HG02571 (cell line): Measurements from ENCODE around the gene CTSC.

Source experiments
- ATAC-seq: cut with Tn5 transposase; IDR thresholded peaks from one replicate; pipeline ENCODE4 v1.9.1; 2021; ENCODE audit warnings: mild to moderate bottlenecking, moderate library complexity; ENCODE audit not compliant: unreplicated experiment

CTSC gene

GRCh38 chr11:88320149-88320559 is 17.4 kb downstream of the CTSC start:
- no peak for ATAC-seq

GRCh38 chr11:88318017-88318416 is 19.5 kb downstream of the CTSC start:
- ATAC-seq, result no peak

GRCh38 chr11:88317536-88317935 is 20.0 kb downstream of the CTSC start:
- no peak for ATAC-seq

- no peak for ATAC-seq
These were observed 21.5 kb downstream of the CTSC start for GRCh38 chr11:88315981-88316441.

GRCh38 chr11:88315015-88315414 is 22.5 kb downstream of the CTSC start:
- ATAC-seq, result no peak

- no peak for ATAC-seq
These were observed 24.1 kb downstream of the CTSC start for GRCh38 chr11:88313441-88313840.

- no peak for ATAC-seq
These were observed 24.9 kb downstream of the CTSC start for GRCh38 chr11:88312628-88313027.

GRCh38 chr11:88310246-88310645 is 27.3 kb downstream of the CTSC start:
- ATAC-seq, result no peak

GRCh38 chr11:88308576-88308975 is 29.0 kb downstream of the CTSC start:
- ATAC-seq, result no peak

GRCh38 chr11:88307749-88308425 is 29.6 kb downstream of the CTSC start:
- ATAC-seq, result peak; percentile 64

GRCh38 chr11:88306785-88307184 is 30.8 kb downstream of the CTSC start:
- no peak for ATAC-seq

- ATAC-seq, result no peak
These were observed 32.1 kb downstream of the CTSC start for GRCh38 chr11:88305430-88305829.

- no peak for ATAC-seq
These were observed 33.2 kb downstream of the CTSC start for GRCh38 chr11:88304352-88304751.

- no peak for ATAC-seq
These were observed 34.5 kb downstream of the CTSC start for GRCh38 chr11:88303037-88303436.

GRCh38 chr11:88301488-88302140 is 35.9 kb downstream of the CTSC start:
- peak; percentile 49 for ATAC-seq

GRCh38 chr11:88300888-88301487 is 36.5 kb downstream of the CTSC start:
- ATAC-seq, result peak; percentile 71

GRCh38 chr11:88297863-88298262 is 39.7 kb downstream of the CTSC start:
- no peak for ATAC-seq

- ATAC-seq, result no peak
These were observed 40.1 kb downstream of the CTSC start for GRCh38 chr11:88297421-88297820.

- no peak for ATAC-seq
These were observed 42.5 kb downstream of the CTSC start for GRCh38 chr11:88295028-88295427.

- ATAC-seq, result no peak
These were observed 43.6 kb downstream of the CTSC start for GRCh38 chr11:88293931-88294330.

- no peak for ATAC-seq
These were observed 45.2 kb downstream of the CTSC start for GRCh38 chr11:88292171-88292843.

GRCh38 chr11:88288560-88288959 is 49.0 kb downstream of the CTSC start:
- ATAC-seq, result no peak
